Mesothelial cell of epicardium (in vitro differentiated cells): Measurements from ENCODE around the gene CACTIN. TPM values are rescaled to one million over a fixed set of nuclear protein-coding genes. Genes with fewer than 3 reads are reported as not detected.

Source experiments
- DNase-seq, 2 experiments: peaks; one replicate each; pipeline ENCODE4 v3.0.0; 2021; ENCODE audit warnings: low spot score in 2 of 2; ENCODE audit not compliant: unreplicated experiment in 2 of 2
- H3K27ac Mint-ChIP-seq: 2 replicates; pipeline ENCODE4 v1.8.0; 2021; ENCODE audit warnings: mixed read lengths
- H3K27me3 Mint-ChIP-seq: 2 replicates; pipeline ENCODE4 v1.8.0; 2021; ENCODE audit warnings: low read depth, mixed read lengths
- H3K36me3 Mint-ChIP-seq: 2 replicates; pipeline ENCODE4 v1.8.0; 2021; ENCODE audit warnings: mixed read lengths
- H3K4me1 Mint-ChIP-seq: 2 replicates; pipeline ENCODE4 v1.8.0; 2021; ENCODE audit warnings: mixed read lengths
- H3K4me3 Mint-ChIP-seq: 2 replicates; pipeline ENCODE4 v1.8.0; 2021; ENCODE audit warnings: mild to moderate bottlenecking, moderate library complexity, mixed read lengths
- H3K9me3 Mint-ChIP-seq: 2 replicates; pipeline ENCODE4 v1.8.0; 2021; ENCODE audit warnings: mixed read lengths
- total RNA-seq: library from RNA; stranded (reverse); gene quantifications from 3 replicates; pipeline ENCODE4 v1.2.1, GENCODE V29; 2021
- TF ChIP-seq, protein P1 (sequence below): fragments of 200-600 bp; sonication (generic); IDR thresholded peaks from one replicate; pipeline ENCODE4 v1.5.0; 2021; ENCODE audit warnings: antibody characterized with exemption; ENCODE audit not compliant: unreplicated experiment

CACTIN gene
- total RNA-seq, 1 donor from 2014 or later: 39.2 TPM

- Mint-ChIP-seq H3K27ac (no peak overlapping the region), H3K27me3 (no peaks in the 10 kb centered on the region), H3K36me3 (peaks cover 12% of the 10 kb centered on the region), H3K4me1 (no peaks in the 10 kb centered on the region), H3K4me3 (no peak overlapping the region), H3K9me3 (no peaks in the 10 kb centered on the region)
- no peak for DNase-seq
- TF ChIP-seq, protein P1, sequence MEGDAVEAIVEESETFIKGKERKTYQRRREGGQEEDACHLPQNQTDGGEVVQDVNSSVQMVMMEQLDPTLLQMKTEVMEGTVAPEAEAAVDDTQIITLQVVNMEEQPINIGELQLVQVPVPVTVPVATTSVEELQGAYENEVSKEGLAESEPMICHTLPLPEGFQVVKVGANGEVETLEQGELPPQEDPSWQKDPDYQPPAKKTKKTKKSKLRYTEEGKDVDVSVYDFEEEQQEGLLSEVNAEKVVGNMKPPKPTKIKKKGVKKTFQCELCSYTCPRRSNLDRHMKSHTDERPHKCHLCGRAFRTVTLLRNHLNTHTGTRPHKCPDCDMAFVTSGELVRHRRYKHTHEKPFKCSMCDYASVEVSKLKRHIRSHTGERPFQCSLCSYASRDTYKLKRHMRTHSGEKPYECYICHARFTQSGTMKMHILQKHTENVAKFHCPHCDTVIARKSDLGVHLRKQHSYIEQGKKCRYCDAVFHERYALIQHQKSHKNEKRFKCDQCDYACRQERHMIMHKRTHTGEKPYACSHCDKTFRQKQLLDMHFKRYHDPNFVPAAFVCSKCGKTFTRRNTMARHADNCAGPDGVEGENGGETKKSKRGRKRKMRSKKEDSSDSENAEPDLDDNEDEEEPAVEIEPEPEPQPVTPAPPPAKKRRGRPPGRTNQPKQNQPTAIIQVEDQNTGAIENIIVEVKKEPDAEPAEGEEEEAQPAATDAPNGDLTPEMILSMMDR: no peak
Observed at GRCh38 chr19:3639479-3639878, 12.9 kb upstream of the CACTIN start.

- TF ChIP-seq, protein P1: no peak
- Mint-ChIP-seq H3K27ac (no peak overlapping the region), H3K4me1 (no peaks in the 10 kb centered on the region), H3K36me3 (peaks cover 12% of the 10 kb centered on the region), H3K27me3 (no peaks in the 10 kb centered on the region), H3K9me3 (no peaks in the 10 kb centered on the region), H3K4me3 (no peak overlapping the region)
- no peak for DNase-seq
Observed at GRCh38 chr19:3638208-3639193, 11.9 kb upstream of the CACTIN start.

DNA sequence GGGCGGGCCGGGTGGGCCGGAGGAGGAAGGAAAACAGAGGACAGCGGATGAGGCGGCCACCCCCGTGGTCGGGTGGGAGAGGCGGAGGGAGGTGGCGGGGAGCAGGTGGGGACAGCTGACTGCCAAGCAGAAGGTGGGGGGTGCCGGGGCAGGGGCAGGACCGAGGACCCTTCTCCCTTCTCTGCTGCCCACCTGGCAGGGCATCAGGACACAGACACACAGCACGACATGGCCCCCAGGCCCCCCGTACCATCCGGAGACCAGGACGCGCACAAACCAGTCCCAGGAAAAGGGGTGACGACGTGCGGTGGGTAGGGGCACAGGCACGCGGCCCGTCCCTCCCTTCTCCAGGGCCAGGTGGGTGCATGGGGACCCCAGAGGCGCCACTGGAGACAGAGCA is 11.0 kb upstream of the CACTIN start:
- no peak overlapping the region for H3K27ac Mint-ChIP-seq
- H3K36me3 Mint-ChIP-seq: peaks cover 10% of the 10 kb centered on the region
- no peaks in the 10 kb centered on the region for H3K9me3 Mint-ChIP-seq
- H3K4me3 Mint-ChIP-seq: no peak overlapping the region
- no peak for DNase-seq
- no peaks in the 10 kb centered on the region for H3K27me3 Mint-ChIP-seq
- no peaks in the 10 kb centered on the region for H3K4me1 Mint-ChIP-seq
- TF ChIP-seq, protein P1: no peak

DNA sequence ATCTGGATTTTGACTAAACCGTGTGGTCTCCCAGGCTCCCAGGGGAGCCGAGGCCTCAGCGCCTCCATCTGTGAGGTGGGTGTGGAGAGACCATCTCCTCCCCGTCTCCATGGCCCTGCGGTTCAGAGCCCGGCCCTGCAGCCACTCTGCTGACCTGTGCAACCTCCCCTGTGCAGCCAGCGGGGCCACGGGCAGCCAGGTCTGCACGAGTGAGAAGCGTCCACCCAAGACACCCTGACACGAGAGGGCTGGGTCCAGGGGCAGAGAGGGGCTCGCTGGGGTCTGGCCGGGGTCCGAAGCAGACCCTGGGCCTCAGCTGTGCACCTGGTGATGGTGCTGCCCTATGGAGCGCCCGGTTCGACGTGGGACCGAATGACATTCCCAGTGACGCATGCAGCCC is 10.4 kb upstream of the CACTIN start:
- H3K4me3 Mint-ChIP-seq: no peak overlapping the region
- TF ChIP-seq, protein P1: no peak
- H3K27me3 Mint-ChIP-seq: no peaks in the 10 kb centered on the region
- H3K27ac Mint-ChIP-seq: no peak overlapping the region
- no peaks in the 10 kb centered on the region for H3K4me1 Mint-ChIP-seq
- DNase-seq: no peak
- no peaks in the 10 kb centered on the region for H3K9me3 Mint-ChIP-seq
- H3K36me3 Mint-ChIP-seq: peaks cover 10% of the 10 kb centered on the region

DNA sequence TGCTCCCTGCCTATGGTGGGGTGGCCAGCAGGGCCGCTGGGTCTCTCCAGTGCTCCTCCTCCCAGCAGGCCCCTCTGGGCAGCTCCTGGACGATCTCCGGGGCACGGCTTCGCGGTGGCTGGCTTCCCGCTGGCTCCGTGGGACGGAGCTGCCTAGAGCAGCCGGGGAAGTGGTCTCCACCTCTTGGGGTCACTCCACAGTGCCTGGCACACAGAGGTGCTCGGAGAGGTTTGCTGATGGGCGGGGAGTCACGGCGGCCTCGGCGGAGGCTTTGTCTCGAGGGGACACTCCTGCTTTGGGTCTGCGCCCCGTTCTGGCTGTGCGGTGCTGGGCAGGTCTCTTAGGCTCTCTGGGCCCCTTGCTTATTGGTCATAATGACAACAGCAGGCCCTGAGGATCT is 9.9 kb upstream of the CACTIN start:
- TF ChIP-seq, protein P1: no peak
- peaks cover 10% of the 10 kb centered on the region for H3K36me3 Mint-ChIP-seq
- no peak overlapping the region for H3K27ac Mint-ChIP-seq
- H3K27me3 Mint-ChIP-seq: no peaks in the 10 kb centered on the region
- DNase-seq: no peak
- H3K4me3 Mint-ChIP-seq: no peak overlapping the region
- no peaks in the 10 kb centered on the region for H3K4me1 Mint-ChIP-seq
- no peaks in the 10 kb centered on the region for H3K9me3 Mint-ChIP-seq
